H1 (cell line): Measurements from ENCODE around the gene PROSER2. TPM values are rescaled to one million over a fixed set of nuclear protein-coding genes. Genes with fewer than 3 reads are reported as not detected.

Experiments used
- CBX5 ChIP-seq: fragments of 300-800, 300-1000 bp; sonication (generic); IDR thresholded peaks from 2 replicates; pipeline ENCODE4 v1.7.1; 2016; ENCODE audit warnings: antibody characterized with exemption, low read length, low read depth
- CTBP2 ChIP-seq: IDR thresholded peaks from 2 replicates; pipeline ENCODE4 v1.7.0; 2011; ENCODE audit warnings: borderline replicate concordance, mild to moderate bottlenecking, moderate library complexity, mixed read lengths, low read length; ENCODE audit not compliant: insufficient read depth, insufficient read length
- KDM5A ChIP-seq: fragments of 200-600 bp; IDR thresholded peaks from 2 replicates; pipeline ENCODE4 v1.7.1; 2012; ENCODE audit warnings: mild to moderate bottlenecking, low read length, inconsistent platforms, mixed read lengths
- SP1 ChIP-seq: IDR thresholded peaks from 2 replicates; pipeline ENCODE4 v1.6.1; 2011; ENCODE audit warnings: low read depth, low read length
- TEAD4 ChIP-seq: IDR thresholded peaks from 2 replicates; pipeline ENCODE4 v1.6.1; 2012; ENCODE audit warnings: low read depth, low read length, inconsistent platforms, mixed read lengths
- polyA plus RNA-seq, 7 experiments: library from polyadenylated mRNA; depleted of rRNA in 3 of 7; stranded (reverse) in 5 of 7; unstranded in 2 of 7; fragments of >200 nt in 5 of 7; fragments of 200-250 nt in 2 of 7; gene quantifications; 1 replicate in 5 of 7; 2 replicates in 1 of 7; 4 replicates in 1 of 7; pipeline versions ENCODE4 v1.2.1 to v1.2.3, GENCODE V29; 2011 to 2013; ENCODE audit warnings: missing spikeins in 2 of 7, mixed read lengths in 2 of 7
- total RNA-seq: library from RNA; stranded (reverse); fragmentation: NEBNext Ultra II Directional; extraction: Animal tissue kit (Norgen Biotek cat#: 25700); gene quantifications from 2 replicates; pipeline ENCODE4 v1.2.1, GENCODE V29; 2021
- TF ChIP-seq, protein P1 (sequence below): fragments of 300-600 bp; sonication (generic); IDR thresholded peaks from 2 replicates; pipeline ENCODE4 v1.7.1; 2012; ENCODE audit warnings: low read length, moderate library complexity, mild to moderate bottlenecking, inconsistent platforms; ENCODE audit not compliant: insufficient replicate concordance

PROSER2 gene
- total and polyA plus RNA-seq, 2 of the 8 experiments (the other 6 are each of a cell fraction or from before 2014, with no cell fraction given): 3.9 to 13.7 TPM

DNA sequence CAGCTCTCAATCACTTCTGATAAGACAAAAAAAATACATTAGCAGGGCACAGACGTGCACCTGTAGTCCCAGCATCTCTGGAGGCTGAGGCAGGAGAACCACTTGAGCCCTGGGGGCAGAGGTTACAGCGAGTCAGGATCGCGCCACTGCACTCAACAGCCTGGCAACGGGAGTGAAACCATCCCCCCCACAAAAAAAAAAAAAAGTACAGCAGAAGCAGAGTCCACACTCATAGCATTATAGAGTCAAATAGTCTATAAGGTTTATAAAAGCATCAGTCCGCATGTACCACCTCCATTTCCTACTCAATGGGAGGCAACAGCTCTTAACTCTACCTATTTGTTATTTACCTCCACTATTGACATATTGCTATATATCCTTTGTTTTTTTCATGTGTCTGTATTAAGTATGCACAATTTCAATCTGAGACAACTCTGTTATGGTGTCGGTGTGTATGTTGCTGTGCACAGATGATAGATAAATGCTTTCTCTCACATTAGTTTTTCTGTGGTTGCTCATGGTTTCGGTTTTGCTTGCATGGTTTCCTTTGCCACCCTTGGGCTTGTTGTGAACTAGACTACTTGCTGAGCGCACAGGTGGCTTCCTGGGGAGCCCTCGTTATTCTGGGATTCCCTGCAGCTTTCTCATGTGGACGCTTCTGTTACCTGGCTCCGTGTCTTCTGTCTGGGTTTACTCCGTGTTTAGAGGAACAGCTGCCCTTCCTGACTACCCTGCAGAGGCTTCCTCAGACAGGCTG, 40.4 kb downstream of the PROSER2 start (continued):
- no peak for TF ChIP-seq TEAD4
- no peak for TF ChIP-seq CTBP2
- no peak for TF ChIP-seq KDM5A
- no peak for TF ChIP-seq SP1
- TF ChIP-seq, protein P1, sequence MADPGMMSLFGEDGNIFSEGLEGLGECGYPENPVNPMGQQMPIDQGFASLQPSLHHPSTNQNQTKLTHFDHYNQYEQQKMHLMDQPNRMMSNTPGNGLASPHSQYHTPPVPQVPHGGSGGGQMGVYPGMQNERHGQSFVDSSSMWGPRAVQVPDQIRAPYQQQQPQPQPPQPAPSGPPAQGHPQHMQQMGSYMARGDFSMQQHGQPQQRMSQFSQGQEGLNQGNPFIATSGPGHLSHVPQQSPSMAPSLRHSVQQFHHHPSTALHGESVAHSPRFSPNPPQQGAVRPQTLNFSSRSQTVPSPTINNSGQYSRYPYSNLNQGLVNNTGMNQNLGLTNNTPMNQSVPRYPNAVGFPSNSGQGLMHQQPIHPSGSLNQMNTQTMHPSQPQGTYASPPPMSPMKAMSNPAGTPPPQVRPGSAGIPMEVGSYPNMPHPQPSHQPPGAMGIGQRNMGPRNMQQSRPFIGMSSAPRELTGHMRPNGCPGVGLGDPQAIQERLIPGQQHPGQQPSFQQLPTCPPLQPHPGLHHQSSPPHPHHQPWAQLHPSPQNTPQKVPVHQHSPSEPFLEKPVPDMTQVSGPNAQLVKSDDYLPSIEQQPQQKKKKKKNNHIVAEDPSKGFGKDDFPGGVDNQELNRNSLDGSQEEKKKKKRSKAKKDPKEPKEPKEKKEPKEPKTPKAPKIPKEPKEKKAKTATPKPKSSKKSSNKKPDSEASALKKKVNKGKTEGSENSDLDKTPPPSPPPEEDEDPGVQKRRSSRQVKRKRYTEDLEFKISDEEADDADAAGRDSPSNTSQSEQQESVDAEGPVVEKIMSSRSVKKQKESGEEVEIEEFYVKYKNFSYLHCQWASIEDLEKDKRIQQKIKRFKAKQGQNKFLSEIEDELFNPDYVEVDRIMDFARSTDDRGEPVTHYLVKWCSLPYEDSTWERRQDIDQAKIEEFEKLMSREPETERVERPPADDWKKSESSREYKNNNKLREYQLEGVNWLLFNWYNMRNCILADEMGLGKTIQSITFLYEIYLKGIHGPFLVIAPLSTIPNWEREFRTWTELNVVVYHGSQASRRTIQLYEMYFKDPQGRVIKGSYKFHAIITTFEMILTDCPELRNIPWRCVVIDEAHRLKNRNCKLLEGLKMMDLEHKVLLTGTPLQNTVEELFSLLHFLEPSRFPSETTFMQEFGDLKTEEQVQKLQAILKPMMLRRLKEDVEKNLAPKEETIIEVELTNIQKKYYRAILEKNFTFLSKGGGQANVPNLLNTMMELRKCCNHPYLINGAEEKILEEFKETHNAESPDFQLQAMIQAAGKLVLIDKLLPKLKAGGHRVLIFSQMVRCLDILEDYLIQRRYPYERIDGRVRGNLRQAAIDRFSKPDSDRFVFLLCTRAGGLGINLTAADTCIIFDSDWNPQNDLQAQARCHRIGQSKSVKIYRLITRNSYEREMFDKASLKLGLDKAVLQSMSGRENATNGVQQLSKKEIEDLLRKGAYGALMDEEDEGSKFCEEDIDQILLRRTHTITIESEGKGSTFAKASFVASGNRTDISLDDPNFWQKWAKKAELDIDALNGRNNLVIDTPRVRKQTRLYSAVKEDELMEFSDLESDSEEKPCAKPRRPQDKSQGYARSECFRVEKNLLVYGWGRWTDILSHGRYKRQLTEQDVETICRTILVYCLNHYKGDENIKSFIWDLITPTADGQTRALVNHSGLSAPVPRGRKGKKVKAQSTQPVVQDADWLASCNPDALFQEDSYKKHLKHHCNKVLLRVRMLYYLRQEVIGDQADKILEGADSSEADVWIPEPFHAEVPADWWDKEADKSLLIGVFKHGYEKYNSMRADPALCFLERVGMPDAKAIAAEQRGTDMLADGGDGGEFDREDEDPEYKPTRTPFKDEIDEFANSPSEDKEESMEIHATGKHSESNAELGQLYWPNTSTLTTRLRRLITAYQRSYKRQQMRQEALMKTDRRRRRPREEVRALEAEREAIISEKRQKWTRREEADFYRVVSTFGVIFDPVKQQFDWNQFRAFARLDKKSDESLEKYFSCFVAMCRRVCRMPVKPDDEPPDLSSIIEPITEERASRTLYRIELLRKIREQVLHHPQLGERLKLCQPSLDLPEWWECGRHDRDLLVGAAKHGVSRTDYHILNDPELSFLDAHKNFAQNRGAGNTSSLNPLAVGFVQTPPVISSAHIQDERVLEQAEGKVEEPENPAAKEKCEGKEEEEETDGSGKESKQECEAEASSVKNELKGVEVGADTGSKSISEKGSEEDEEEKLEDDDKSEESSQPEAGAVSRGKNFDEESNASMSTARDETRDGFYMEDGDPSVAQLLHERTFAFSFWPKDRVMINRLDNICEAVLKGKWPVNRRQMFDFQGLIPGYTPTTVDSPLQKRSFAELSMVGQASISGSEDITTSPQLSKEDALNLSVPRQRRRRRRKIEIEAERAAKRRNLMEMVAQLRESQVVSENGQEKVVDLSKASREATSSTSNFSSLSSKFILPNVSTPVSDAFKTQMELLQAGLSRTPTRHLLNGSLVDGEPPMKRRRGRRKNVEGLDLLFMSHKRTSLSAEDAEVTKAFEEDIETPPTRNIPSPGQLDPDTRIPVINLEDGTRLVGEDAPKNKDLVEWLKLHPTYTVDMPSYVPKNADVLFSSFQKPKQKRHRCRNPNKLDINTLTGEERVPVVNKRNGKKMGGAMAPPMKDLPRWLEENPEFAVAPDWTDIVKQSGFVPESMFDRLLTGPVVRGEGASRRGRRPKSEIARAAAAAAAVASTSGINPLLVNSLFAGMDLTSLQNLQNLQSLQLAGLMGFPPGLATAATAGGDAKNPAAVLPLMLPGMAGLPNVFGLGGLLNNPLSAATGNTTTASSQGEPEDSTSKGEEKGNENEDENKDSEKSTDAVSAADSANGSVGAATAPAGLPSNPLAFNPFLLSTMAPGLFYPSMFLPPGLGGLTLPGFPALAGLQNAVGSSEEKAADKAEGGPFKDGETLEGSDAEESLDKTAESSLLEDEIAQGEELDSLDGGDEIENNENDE: no peak
- TF ChIP-seq CBX5: no peak
